DOHH2 (cell line): ENCODE measurements around the gene ATP6V1G3.

Experiments used
- H3F3A ChIP-seq: fragments of 200-600 bp; sonication (generic), shearing (Covaris generic); 2 replicates; pipeline ENCODE4 v1.6.0; 2016; ENCODE audit warnings: antibody characterized with exemption, mild to moderate bottlenecking; ENCODE audit not compliant: control insufficient read depth, insufficient read depth
- H3K27ac ChIP-seq: fragments of 200-600 bp; sonication (generic); 2 replicates; pipeline ENCODE4 v1.5.1; 2014; ENCODE audit warnings: low read depth, mild to moderate bottlenecking, low read length, moderate library complexity
- H3K27me3 ChIP-seq: fragments of 200-600 bp; sonication (generic); 2 replicates; pipeline ENCODE4 v1.6.1; 2014; ENCODE audit warnings: mild to moderate bottlenecking, low read length, mixed read lengths; ENCODE audit not compliant: control insufficient read depth
- H3K36me3 ChIP-seq: fragments of 200-600 bp; sonication (generic); 2 replicates; pipeline ENCODE4 v1.6.1; 2014; ENCODE audit warnings: mild to moderate bottlenecking, low read length, moderate library complexity, mixed read lengths; ENCODE audit not compliant: control insufficient read depth
- H3K4me1 ChIP-seq: fragments of 200-600 bp; sonication (generic); 2 replicates; pipeline ENCODE4 v1.6.1; 2014; ENCODE audit warnings: mild to moderate bottlenecking, low read length, mixed read lengths; ENCODE audit not compliant: control insufficient read depth
- H3K4me2 ChIP-seq: fragments of 200-600 bp; sonication (generic); 2 replicates; pipeline ENCODE4 v1.6.0; 2014; ENCODE audit warnings: mild to moderate bottlenecking, low read length, moderate library complexity
- H3K4me3 ChIP-seq: fragments of 200-600 bp; sonication (generic); 2 replicates; pipeline ENCODE4 v1.5.1; 2014; ENCODE audit warnings: mild to moderate bottlenecking, low read length, mixed read lengths
- H3K79me2 ChIP-seq: fragments of 200-600 bp; sonication (generic); 2 replicates; pipeline ENCODE4 v1.6.1; 2014; ENCODE audit warnings: mild to moderate bottlenecking, low read length, mixed read lengths; ENCODE audit not compliant: control insufficient read depth
- H3K9me2 ChIP-seq: fragments of 200-600 bp; sonication (generic); replicated peaks from 2 replicates; pipeline ENCODE4 v1.6.1; 2014; ENCODE audit warnings: mild to moderate bottlenecking, low read length, mixed read lengths; ENCODE audit not compliant: control insufficient read depth
- H3K9me3 ChIP-seq: fragments of 200-600 bp; sonication (generic); 2 replicates; pipeline ENCODE4 v1.6.1; 2014; ENCODE audit warnings: antibody characterized with exemption, low read length, mixed read lengths; ENCODE audit not compliant: control insufficient read depth, insufficient read depth
- H4K20me1 ChIP-seq: fragments of 200-600 bp; sonication (generic); 2 replicates; pipeline ENCODE4 v1.6.0; 2014; ENCODE audit warnings: low read depth, mild to moderate bottlenecking, antibody characterized with exemption, low read length, moderate library complexity; ENCODE audit not compliant: control insufficient read depth, insufficient read depth
- EZH2phosphoT487 ChIP-seq: fragments of 200-600 bp; sonication (generic); IDR thresholded peaks from 2 replicates; pipeline ENCODE4 v1.6.1; 2017; ENCODE audit warnings: borderline replicate concordance, mild to moderate bottlenecking, antibody characterized with exemption, low read length, moderate library complexity, mixed read lengths
- TF ChIP-seq, protein P1 (sequence below): fragments of 200-600 bp; sonication (generic); IDR thresholded peaks from one replicate; pipeline ENCODE4 v1.5.1; 2014; ENCODE audit warnings: antibody characterized with exemption, mild to moderate bottlenecking, low read depth, low read length; ENCODE audit not compliant: poor library complexity, severe bottlenecking

ATP6V1G3 gene

DNA sequence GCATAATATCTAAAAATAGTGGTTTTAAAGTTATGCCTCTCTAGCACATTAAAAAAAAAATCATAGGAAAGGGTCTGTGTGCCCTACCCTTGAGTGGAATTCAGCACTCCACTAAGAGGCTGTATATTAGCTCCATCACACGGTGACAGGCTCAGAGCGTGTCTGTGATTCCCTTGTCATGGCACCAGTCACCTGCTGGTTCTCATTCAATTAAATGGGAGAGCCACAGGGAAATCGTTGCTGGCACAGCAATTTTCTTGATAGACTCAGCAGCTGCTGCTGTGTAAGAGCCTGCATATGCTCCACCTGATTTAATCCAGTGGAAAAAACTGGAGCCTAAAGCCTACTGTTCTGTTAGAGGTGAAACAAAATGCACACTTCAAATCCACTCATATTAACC lies 9.5 kb downstream of the ATP6V1G3 start:
- Histone ChIP-seq H3K27ac (peak overlapping the region; percentile 59), H3K4me2 (peak overlapping the region; percentile 64)
- TF ChIP-seq EZH2phosphoT487: no peak
- TF ChIP-seq, protein P1, sequence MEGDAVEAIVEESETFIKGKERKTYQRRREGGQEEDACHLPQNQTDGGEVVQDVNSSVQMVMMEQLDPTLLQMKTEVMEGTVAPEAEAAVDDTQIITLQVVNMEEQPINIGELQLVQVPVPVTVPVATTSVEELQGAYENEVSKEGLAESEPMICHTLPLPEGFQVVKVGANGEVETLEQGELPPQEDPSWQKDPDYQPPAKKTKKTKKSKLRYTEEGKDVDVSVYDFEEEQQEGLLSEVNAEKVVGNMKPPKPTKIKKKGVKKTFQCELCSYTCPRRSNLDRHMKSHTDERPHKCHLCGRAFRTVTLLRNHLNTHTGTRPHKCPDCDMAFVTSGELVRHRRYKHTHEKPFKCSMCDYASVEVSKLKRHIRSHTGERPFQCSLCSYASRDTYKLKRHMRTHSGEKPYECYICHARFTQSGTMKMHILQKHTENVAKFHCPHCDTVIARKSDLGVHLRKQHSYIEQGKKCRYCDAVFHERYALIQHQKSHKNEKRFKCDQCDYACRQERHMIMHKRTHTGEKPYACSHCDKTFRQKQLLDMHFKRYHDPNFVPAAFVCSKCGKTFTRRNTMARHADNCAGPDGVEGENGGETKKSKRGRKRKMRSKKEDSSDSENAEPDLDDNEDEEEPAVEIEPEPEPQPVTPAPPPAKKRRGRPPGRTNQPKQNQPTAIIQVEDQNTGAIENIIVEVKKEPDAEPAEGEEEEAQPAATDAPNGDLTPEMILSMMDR: no peak

DNA sequence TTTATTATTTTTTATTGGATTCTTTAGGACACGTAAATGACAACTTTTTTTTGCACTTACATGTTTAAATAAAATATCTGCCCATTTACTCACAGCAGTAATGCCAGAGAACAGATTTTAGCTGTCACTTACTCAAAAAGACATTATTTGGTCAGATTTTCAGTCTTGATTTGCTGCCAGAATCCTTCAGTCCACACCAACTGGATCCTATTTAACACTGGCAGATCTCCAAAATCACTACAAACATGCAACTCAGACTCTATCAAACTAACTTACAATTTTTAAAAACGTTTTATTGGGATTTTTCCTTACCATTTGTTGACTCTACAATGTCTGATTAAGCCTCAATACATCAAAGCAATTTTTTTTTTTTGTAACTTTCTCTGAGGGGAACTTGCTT lies 11.1 kb downstream of the ATP6V1G3 start:
- peak overlapping the region; percentile 40 for H3K4me3 ChIP-seq
- H3K4me2 ChIP-seq: peak overlapping the region; percentile 64
- H3K9me3 ChIP-seq: no peaks in the 10 kb centered on the region
- no peak for TF ChIP-seq EZH2phosphoT487
- TF ChIP-seq, protein P1: no peak
- peak overlapping the region; percentile 59 for H3K27ac ChIP-seq
- peaks cover 49% of the 10 kb centered on the region for H3K4me1 ChIP-seq
- H3F3A ChIP-seq: peaks cover 8% of the 10 kb centered on the region
- no peaks in the 10 kb centered on the region for H3K9me2 ChIP-seq
- H3K36me3 ChIP-seq: no peaks in the 10 kb centered on the region; the same call in 1 of the 2 replicates
- no peaks in the 10 kb centered on the region for H3K79me2 ChIP-seq
- H3K27me3 ChIP-seq: no peaks in the 10 kb centered on the region
- no peaks in the 10 kb centered on the region for H4K20me1 ChIP-seq

More for the DNA sequence above, 9.5 kb downstream of the ATP6V1G3 start:
- Histone ChIP-seq H3K36me3 (no peaks in the 10 kb centered on the region; the same call in 1 of the 2 replicates), H3K27me3 (no peaks in the 10 kb centered on the region), H3K9me2 (no peaks in the 10 kb centered on the region), H4K20me1 (no peaks in the 10 kb centered on the region), H3K4me3 (peak overlapping the region; percentile 40), H3K4me1 (peaks cover 64% of the 10 kb centered on the region), H3K9me3 (no peaks in the 10 kb centered on the region), H3K79me2 (no peaks in the 10 kb centered on the region), H3F3A (peaks cover 17% of the 10 kb centered on the region)

DNA sequence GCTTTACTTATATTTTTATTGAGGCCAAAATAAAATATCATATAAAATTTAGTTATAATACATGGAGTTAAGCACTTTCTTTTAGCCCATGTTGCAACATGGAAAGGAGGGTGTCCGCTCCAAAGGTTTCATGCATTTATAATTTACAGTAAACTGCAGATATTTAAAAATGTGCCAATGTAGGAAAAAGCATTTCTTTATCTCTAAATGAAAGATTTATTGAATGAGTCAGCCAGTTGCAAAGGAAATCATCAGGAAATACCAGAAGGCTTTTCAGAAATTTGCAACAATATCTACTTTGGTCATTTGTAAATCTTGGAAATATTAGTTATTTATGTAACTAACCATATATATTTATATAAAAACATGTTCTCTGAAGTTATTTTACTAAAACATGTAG lies 12.1 kb downstream of the ATP6V1G3 start:
- no peak for TF ChIP-seq EZH2phosphoT487
- TF ChIP-seq, protein P1: no peak
- H3K27ac ChIP-seq: no peak overlapping the region
- no peaks in the 10 kb centered on the region; the same call in 1 of the 2 replicates for H3K36me3 ChIP-seq
- H3K9me3 ChIP-seq: no peaks in the 10 kb centered on the region
- no peak overlapping the region for H3K4me2 ChIP-seq
- no peaks in the 10 kb centered on the region for H3K79me2 ChIP-seq
- peaks cover 44% of the 10 kb centered on the region for H3K4me1 ChIP-seq
- H3F3A ChIP-seq: peaks cover 8% of the 10 kb centered on the region
- H3K4me3 ChIP-seq: no peak overlapping the region
- H3K27me3 ChIP-seq: no peaks in the 10 kb centered on the region
- H3K9me2 ChIP-seq: no peaks in the 10 kb centered on the region
- H4K20me1 ChIP-seq: no peaks in the 10 kb centered on the region
